Fibroblast of skin of abdomen (primary cell): Measurements from ENCODE around the gene TEX2.
A peak's percentile ranks its signal among the peaks of the same experiment; 100 is the strongest.

Experiments used
- DNase-seq: peaks from one replicate; pipeline ENCODE4 v3.0.0-alpha.2; 2013

The TEX2 gene

DNA sequence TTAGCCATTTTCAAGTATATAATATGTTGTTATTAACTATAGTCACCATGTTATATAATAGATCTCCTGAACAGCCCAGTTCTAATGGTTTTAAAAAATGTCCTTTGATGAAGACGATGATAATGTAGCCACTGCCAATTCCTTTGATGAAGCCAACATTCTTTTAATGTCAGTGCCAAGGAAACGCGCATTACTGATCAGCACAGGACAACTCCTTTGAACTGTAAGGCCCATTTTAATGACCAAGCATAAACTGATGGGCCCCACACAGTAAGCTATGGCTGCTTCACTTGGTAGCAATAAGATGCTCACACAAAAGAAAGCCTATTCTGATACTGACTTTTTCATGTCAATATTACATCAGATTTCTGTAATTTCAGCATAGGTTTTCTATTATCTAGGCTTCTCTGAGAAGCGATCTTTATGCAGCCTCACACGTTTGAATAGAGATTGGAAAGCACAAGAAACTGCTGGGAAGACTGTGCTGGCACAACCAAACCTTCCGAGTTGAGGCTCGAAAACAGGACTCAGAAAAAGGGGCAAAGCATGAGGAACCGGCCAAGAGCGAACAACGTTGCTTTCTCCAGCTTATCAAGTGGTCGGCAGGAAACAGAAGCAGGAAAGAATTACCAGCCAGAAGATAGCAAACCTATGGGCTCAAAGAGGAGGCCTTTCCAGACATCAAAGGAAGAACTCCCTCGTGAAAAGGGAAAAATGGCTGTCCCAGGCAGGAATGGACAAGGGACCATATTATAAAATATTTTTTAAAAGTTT lies 152.5 kb downstream of the TEX2 start:
- no peak for DNase-seq

DNA sequence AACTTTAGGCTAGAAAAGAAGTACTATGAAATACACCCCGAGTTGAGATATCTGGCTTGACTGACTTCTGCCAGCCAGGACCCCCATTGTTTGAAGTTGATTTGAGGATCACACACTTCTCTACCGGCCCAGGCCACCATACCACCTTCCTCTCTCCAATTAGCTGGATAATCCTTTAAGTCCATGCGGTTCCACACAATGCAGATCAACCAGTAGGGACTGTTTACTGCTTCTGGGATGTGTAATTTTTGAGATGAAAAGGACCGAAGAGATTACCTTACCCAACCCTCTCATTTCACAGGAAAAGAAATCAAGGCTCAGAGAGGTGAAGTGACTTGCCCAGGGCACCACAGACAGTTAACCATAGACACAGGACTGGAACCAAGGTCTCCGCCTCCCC lies 153.7 kb downstream of the TEX2 start:
- DNase-seq, result no peak

DNA sequence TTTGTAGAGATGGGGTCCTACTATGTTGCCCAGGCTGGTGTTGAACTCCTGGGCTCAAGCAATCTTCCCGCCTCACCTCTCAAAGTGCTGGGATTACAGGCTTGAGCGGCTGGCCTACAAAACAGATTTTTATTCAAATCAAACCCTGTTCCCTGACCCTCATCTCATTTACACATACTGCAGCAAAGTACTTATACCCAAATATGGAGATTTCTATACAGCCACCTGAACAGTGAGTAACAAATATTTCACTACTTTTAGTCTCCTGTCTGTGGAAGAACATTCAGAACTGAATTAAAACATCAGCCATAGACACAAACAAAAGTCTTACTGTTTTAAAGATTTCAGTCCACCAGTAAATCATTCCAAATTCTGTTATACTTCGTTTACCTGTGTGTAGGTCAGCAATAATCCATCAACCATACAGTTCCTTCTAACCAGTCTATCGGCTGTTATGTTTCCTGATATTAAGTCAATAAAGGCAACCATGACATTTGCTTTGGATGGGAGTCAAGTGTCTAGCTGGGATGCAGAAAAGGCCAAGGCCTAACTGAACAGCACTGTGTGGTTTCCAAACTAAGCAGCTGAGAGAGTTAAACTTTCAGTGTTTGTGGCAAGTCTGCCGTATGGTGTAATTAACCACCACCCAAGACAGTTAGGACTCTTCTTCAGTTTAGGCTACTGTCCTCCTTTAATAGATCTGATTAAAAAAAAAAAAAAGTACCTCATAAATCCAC lies 155.4 kb downstream of the TEX2 start:
- no peak for DNase-seq

DNA sequence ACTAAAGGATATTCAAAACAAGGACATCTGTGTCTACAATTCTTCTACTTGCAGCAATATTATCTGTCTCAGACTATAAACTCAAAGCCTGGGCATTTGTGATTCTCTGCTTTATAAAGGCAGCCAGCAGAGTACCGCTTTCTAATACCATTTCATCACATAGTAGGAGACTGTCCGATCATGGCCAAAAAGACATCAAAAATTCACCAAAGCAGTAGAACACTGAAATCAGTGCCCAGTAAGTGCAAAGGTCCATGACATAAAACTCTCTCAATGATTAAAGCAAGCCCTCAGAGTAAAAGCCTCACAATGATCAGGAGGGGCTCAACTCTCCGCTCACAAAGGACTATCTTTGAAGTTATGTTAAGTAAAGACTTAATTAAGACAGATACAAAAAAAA lies 156.1 kb downstream of the TEX2 start:
- no peak for DNase-seq

DNA sequence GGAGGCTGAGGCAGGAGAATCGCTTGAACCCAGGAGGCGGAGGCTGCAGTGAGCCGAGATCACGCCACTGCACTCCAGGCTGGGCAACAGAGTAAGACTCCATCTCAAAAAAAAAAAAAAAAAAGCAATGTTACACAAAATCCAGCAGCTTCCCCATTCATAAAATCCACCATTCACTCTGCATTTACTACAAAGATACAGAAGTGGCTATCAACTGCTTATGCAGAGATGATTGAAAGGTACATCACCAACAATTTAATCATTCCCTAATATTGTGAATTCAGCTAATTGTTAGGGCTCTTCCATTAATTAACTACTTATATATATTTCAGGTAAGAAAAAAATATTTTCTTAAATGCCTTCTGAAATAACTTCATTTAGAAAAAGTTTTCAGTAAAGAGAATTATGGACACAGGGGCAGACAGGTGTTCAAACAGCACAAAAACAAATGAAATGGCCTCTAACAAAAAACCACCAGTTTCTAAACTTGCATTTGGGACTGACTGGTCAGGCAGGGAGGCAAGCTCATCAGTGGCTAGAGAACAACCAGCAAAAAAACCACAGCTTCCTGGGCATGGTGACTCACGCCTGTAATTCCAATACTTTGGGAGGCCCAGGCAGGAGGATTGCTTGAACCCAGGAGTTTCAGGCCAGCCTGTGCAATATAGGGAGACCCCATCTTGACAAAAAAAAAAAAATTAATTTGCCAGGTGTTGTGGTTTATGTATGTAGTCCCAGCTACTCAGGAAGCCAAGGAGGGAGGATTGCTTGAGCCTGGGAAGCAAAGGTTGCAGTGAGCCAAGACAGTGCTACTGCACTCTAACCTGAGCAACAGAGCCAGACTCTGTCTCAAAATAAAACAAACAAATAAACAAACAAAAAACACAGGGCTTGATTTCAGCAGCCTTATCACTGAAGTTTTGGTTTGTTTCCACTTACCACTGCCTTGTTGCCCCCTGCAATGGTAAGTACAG lies 159.4 kb downstream of the TEX2 start:
- peak; percentile 54 for DNase-seq

DNA sequence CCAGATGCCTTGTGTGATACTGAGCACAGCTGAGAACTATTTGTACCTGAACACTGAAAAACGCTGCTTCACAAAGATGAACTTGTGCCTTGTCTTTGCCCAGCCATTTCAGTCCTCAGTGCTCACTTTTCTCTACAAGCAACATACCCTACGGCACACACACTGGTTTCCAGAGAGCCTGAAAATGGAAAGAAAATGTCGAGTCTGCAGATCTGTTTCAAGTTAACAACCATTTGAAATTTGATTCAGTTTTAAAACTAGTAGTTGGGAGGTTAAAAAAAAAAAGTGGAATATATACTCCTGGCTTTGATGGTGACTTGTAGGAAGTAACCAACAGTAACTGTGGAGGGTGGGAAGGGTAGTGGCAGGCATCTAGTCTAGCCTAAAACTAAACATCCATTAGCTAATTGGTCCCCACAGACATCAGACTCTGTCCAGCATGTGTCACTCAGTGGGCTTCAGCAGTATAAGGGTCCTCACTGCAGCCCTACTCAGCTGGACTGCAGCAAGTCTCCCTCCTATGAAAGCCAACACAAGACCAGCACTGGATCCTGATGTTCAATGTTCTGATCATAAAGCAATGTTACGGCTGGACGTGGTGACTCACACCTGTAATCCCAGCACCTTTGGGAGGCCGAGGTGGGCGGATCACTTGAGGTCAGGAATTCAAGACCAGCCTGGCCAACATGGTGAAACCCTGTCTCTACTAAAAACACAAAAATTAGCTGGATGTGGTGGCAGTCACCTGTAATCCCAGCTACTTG lies 160.3 kb downstream of the TEX2 start:
- DNase-seq, result no peak

- no peak for DNase-seq
Measured at GRCh38 chr17:64099543-64099942, 163.5 kb downstream of the TEX2 start.
